GM15510 (cell line): Measurements from ENCODE around the gene UBALD2.

Experiments used
- POLR2A ChIP-seq: IDR thresholded peaks from 3 replicates; pipeline ENCODE4 v1.6.1; 2011; ENCODE audit warnings: borderline replicate concordance; ENCODE audit not compliant: insufficient read length; ENCODE audit errors: extremely low read depth

The UBALD2 gene

GRCh38 chr17:76271669-76272540, 6.8 kb downstream of the UBALD2 start:
- TF ChIP-seq POLR2A = peak; percentile 74

GRCh38 chr17:76272541-76273444, 7.6 kb downstream of the UBALD2 start:
- TF ChIP-seq POLR2A = no peak

GRCh38 chr17:76273445-76274111, 8.4 kb downstream of the UBALD2 start:
- TF ChIP-seq POLR2A = no peak

- no peak for TF ChIP-seq POLR2A
These were observed 9.2 kb downstream of the UBALD2 start for GRCh38 chr17:76274112-76274956.

- no peak for TF ChIP-seq POLR2A
These were observed 10.4 kb downstream of the UBALD2 start for GRCh38 chr17:76275382-76276068.

- TF ChIP-seq POLR2A = no peak
These were observed 10.9 kb downstream of the UBALD2 start for GRCh38 chr17:76276069-76276431.

GRCh38 chr17:76276461-76277299, 11.5 kb downstream of the UBALD2 start:
- no peak for TF ChIP-seq POLR2A

GRCh38 chr17:76277300-76278267, 12.4 kb downstream of the UBALD2 start:
- TF ChIP-seq POLR2A = no peak

- TF ChIP-seq POLR2A = no peak
These were observed 13.2 kb downstream of the UBALD2 start for GRCh38 chr17:76278268-76278908.

- no peak for TF ChIP-seq POLR2A
These were observed 14.0 kb downstream of the UBALD2 start for GRCh38 chr17:76278952-76279741.
